Colonic mucosa (tissue), 4 donors: ENCODE measurements around the gene VWC2. TPM values are rescaled to one million over a fixed set of nuclear protein-coding genes. Genes with fewer than 3 reads are reported as not detected.

ENCODE experiments used
- DNase-seq: peaks from one replicate; pipeline ENCODE4 v3.0.0-alpha.2; 2020
- H3K27ac ChIP-seq: fragments of 200-600 bp; one replicate; pipeline ENCODE4 v1.8.0; 2021
- H3K27me3 ChIP-seq: fragments of 200-600 bp; one replicate; pipeline ENCODE4 v1.8.0; 2021
- H3K36me3 ChIP-seq: fragments of 200-600 bp; one replicate; pipeline ENCODE4 v1.8.0; 2021
- H3K4me1 ChIP-seq: fragments of 200-600 bp; one replicate; pipeline ENCODE4 v1.8.0; 2021; ENCODE audit warnings: mild to moderate bottlenecking
- H3K4me3 ChIP-seq: fragments of 200-600 bp; one replicate; pipeline ENCODE4 v1.8.0; 2021
- H3K9ac ChIP-seq, 2 donors: one replicate each; pipeline ENCODE4 v1.7.0; 2013; ENCODE audit warnings: control low read depth in 2 of 2, low read depth in 2 of 2, low read length in 2 of 2
- H3K9me3 ChIP-seq: fragments of 200-600 bp; one replicate; pipeline ENCODE4 v1.8.0; 2021
- intact Hi-C: fragments of 100-400 bp; cut with DNase I; formaldehyde crosslinking; loops from one replicate; pipeline ENCODE4 v1.14.1; 2022
- total RNA-seq, 2 donors: library from RNA; stranded (reverse); fragmentation: NEBNext Ultra II Directional in 1 of 2; extraction: Animal tissue kit (Norgen Biotek cat#: 25700) in 1 of 2; gene quantifications; one replicate each; pipeline ENCODE4 v1.2.1, GENCODE V29; 2021
- TF ChIP-seq, protein P1 (sequence below): fragments of 200-600 bp; IDR thresholded peaks from one replicate; pipeline ENCODE4 v1.8.0; 2022; ENCODE audit warnings: antibody characterized with exemption, mild to moderate bottlenecking
- donor health status: healthy.
- donor health status: DM: no; HTN: no; CAD: no.
- donor health status: DM: no; HTN: no; CAD: no.

The VWC2 gene
- total RNA-seq, 2 donors from 2014 or later: 0.08 to 0.10 TPM

DNA sequence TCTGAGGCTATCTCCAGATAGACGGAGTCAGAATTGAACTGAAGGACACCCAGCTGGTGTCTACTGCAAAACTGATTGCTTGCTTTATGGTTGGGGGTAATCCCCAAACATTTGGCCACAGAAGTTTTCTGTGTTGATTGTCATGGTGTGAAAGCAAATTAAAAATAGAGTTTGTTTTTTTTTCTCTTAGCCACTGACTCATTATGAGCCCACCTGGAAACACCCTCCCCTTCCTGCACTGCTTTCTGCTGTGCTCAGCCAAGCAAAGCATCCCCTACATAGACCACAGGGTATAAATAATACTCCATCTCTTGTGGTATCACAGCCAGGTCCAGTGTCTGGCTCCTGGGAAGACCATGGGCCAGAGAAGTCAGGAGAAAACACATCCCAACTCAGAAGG is 6.5 kb upstream of the VWC2 start:
- H3K36me3 ChIP-seq: no peaks in the 10 kb centered on the region
- intact Hi-C loops: no loop called here
- TF ChIP-seq, protein P1, sequence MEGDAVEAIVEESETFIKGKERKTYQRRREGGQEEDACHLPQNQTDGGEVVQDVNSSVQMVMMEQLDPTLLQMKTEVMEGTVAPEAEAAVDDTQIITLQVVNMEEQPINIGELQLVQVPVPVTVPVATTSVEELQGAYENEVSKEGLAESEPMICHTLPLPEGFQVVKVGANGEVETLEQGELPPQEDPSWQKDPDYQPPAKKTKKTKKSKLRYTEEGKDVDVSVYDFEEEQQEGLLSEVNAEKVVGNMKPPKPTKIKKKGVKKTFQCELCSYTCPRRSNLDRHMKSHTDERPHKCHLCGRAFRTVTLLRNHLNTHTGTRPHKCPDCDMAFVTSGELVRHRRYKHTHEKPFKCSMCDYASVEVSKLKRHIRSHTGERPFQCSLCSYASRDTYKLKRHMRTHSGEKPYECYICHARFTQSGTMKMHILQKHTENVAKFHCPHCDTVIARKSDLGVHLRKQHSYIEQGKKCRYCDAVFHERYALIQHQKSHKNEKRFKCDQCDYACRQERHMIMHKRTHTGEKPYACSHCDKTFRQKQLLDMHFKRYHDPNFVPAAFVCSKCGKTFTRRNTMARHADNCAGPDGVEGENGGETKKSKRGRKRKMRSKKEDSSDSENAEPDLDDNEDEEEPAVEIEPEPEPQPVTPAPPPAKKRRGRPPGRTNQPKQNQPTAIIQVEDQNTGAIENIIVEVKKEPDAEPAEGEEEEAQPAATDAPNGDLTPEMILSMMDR: no peak
- no peaks in the 10 kb centered on the region for H3K27me3 ChIP-seq
- H3K9ac ChIP-seq: no peak overlapping the region
- H3K4me1 ChIP-seq: no peaks in the 10 kb centered on the region
- no peak overlapping the region for H3K27ac ChIP-seq
- no peaks in the 10 kb centered on the region for H3K9me3 ChIP-seq
- no peak for DNase-seq
- H3K4me3 ChIP-seq: no peak overlapping the region

DNA sequence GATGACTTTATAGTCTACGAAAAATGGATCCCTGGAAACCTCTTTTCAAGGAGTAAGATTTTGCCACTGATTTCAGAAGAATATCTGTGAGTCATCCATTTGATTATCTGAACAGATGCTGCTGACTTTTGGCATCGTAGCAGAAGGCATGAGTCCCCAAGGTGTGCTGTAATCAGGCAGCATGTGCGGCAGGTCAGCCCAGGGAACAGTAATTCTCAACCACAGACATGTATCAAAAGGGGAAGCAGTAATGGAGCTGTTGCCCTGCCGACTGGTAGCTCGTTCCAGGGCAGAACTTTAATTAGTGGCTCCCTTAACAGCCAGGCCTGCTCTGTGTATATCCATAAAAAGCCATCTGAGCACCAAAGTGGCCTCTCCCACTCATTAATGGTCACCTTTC is 5.7 kb upstream of the VWC2 start:
- no peak for DNase-seq
- TF ChIP-seq, protein P1: no peak
- no peaks in the 10 kb centered on the region for H3K9me3 ChIP-seq
- intact Hi-C loops: no loop called here
- H3K36me3 ChIP-seq: no peaks in the 10 kb centered on the region
- H3K27me3 ChIP-seq: no peaks in the 10 kb centered on the region
- no peak overlapping the region for H3K4me3 ChIP-seq
- H3K9ac ChIP-seq: no peak overlapping the region
- H3K27ac ChIP-seq: no peak overlapping the region
- H3K4me1 ChIP-seq: no peaks in the 10 kb centered on the region

DNA sequence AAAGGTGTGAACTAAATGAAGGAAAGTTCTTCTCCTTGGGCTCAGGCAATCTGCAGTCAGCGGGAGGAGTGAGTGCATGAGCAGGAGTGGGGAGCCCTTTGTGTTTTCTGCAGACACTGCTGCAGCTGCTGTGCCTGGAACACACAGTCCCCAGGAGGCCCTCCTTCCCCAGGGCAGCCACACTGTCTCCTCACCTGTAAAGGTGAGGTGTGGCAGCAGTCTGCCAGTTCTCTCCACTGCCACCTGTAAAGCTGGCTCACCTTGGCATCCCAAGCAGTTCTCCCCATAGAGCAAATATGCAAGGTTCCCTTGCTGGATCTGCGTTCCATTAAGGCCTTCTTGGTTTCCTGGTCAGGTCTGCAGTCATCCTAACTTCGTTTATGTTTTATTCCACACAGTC is 5.2 kb upstream of the VWC2 start:
- TF ChIP-seq, protein P1: no peak

DNA sequence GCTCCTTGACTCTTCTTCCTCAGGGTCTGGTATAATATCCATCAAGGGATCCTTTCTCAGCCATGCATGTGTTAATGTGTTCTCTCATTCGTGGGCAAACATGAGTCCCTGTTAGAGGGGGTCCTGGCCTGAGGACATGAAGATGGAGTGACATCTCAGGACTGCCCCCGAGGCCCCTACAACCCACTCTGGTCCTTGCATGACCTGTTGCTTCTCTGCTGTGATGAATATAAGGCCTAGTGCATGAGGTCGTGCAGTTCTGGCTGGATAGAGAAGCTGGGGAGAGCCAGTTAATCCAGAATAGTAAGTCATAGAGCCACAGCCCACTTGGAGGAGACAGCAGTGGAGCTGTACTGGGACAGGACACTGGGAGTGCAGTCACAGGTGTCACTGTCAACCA is 4.6 kb upstream of the VWC2 start:
- TF ChIP-seq, protein P1: no peak
- intact Hi-C loops: no loop called here

More for the DNA sequence above, 5.2 kb upstream of the VWC2 start:
- Histone ChIP-seq H3K4me3 (no peak overlapping the region), H3K27me3 (peaks cover 3% of the 10 kb centered on the region), H3K9ac (no peak overlapping the region), H3K9me3 (no peaks in the 10 kb centered on the region), H3K27ac (no peak overlapping the region), H3K36me3 (no peaks in the 10 kb centered on the region), H3K4me1 (no peaks in the 10 kb centered on the region)
- intact Hi-C loops: no loop called here
- no peak for DNase-seq

DNA sequence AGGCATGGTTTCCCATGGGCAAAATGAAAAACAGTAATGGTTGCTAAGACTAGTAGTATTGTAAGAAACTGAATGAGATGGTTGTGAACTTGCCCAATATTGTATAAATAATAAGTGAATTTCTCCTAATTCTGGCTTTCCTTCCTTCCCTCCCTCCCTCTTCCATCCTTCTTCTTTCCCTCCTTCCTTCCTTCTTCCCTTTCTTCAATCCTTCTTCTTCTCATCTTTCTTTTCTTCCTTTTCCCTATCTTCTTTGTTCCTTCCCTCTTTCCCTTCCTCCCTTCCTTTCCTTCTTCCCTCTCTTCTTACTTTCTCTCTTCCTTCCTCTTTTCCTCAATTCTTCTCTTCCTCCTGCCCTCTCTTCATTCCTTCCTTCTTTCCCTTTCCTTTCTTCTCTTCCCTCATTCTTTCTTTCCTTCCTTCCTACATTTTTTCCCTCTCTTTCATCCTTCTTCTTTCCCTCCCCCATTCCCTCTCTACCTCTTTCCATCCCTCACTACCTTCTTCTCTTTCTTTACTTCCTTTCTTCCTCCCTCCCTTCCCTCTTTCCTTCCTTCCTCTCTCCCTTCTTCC is 4.1 kb upstream of the VWC2 start:
- Histone ChIP-seq H3K4me1 (no peaks in the 10 kb centered on the region), H3K9ac (no peak overlapping the region), H3K27me3 (peaks cover 14% of the 10 kb centered on the region), H3K4me3 (no peak overlapping the region), H3K27ac (no peak overlapping the region), H3K9me3 (no peaks in the 10 kb centered on the region), H3K36me3 (no peaks in the 10 kb centered on the region)
- intact Hi-C loops: no loop called here
- TF ChIP-seq, protein P1: no peak
- no peak for DNase-seq

More for the DNA sequence above, 4.6 kb upstream of the VWC2 start:
- no peak overlapping the region for H3K27ac ChIP-seq
- no peak overlapping the region for H3K9ac ChIP-seq
- H3K4me1 ChIP-seq: no peaks in the 10 kb centered on the region
- no peaks in the 10 kb centered on the region for H3K36me3 ChIP-seq
- no peak for DNase-seq
- H3K27me3 ChIP-seq: peaks cover 8% of the 10 kb centered on the region
- no peaks in the 10 kb centered on the region for H3K9me3 ChIP-seq
- H3K4me3 ChIP-seq: no peak overlapping the region
